Measurements from ENCODE around the gene AMELX.

GRCh38 chrX:11349020-11349419 lies 55.8 kb downstream of the AMELX start:
- TF ChIP-seq CTCF (IDR thresholded peaks at IDR 0.05) (no peak), POLR2AphosphoS5 (IDR thresholded peaks at IDR 0.05; ENCODE audit: insufficient read depth in 1 of 2, low read depth in 1 of 2) (no peak), POLR2A (IDR thresholded peaks at IDR 0.05) (no peak)
